ENCODE data around the gene FLOT1. TPM values are rescaled to one million over a fixed set of nuclear protein-coding genes. Genes with fewer than 3 reads are reported as not detected.
A peak's percentile ranks its signal among the peaks of the same experiment; 100 is the strongest.

FLOT1 gene
- total RNA-seq, 4 donors from 2014 or later: 115 to 214 (median 166) TPM

DNA sequence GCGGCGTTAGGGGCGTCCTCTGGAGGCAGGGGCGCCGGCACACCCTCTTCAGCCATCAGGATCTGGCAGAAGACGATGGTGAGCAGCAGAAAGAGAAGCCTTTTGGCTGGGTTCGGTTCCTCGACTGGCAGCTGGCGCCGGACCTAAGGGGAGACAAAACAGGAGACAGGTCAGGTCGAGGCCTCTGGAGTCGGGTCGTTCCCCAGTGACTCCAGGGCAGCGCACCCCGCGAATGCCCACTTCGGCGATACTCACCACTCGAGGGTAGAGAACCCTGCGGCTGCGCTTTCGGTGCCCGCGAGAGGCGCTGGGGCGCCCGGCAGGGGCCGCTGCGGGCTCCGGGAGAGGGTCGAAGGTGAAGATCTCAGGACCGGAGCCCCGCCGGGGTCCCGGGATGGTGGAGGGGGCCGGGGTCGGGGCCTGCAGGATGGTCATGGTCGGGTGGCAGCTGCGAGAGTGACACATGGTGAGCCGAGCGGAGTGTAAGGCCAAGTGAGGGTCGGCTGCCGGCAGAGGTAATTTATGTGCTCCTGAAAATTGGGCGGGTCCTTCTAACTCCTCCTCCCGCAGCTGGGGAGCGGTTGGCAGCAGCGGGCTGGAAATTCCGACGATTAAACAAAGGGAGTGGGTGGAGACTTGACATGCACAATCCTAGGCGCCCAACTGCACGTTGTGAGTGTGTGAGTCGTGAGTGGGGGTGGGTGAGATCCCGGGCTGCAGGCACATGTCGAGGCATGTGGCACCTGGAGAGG is 1.7 kb upstream of the FLOT1 start, which contains the start of gene IER3:
Gene IER3 (minus strand): TSS at position 494 of the 752 bp plus-strand sequence. CDS start 29 bp downstream, at position 465.
- DNase-seq (ENCODE audit: extremely low spot score): peak; percentile 98
- intact Hi-C loops (cut with DNase I): loop anchor here (5.0 kb wide), 2 partner anchors 78 to 133 kb away; no protein-coding TSS in a partner anchor
- peak within 1 kb of the TSS; percentile 90 to 99 (median 90) for H3K27ac ChIP-seq (replicated peaks in 1 of 4)
- no peaks in the 10 kb centered on the region for H3K27me3 ChIP-seq
- TF ChIP-seq EP300 (IDR thresholded peaks at IDR 0.05) (no peak), POLR2AphosphoS5 (IDR thresholded peaks at IDR 0.05) (peak; percentile 76 to 96), POLR2A (IDR thresholded peaks at IDR 0.05; ENCODE audit: low read depth) (peak; percentile 73)
- TF ChIP-seq, protein P1, sequence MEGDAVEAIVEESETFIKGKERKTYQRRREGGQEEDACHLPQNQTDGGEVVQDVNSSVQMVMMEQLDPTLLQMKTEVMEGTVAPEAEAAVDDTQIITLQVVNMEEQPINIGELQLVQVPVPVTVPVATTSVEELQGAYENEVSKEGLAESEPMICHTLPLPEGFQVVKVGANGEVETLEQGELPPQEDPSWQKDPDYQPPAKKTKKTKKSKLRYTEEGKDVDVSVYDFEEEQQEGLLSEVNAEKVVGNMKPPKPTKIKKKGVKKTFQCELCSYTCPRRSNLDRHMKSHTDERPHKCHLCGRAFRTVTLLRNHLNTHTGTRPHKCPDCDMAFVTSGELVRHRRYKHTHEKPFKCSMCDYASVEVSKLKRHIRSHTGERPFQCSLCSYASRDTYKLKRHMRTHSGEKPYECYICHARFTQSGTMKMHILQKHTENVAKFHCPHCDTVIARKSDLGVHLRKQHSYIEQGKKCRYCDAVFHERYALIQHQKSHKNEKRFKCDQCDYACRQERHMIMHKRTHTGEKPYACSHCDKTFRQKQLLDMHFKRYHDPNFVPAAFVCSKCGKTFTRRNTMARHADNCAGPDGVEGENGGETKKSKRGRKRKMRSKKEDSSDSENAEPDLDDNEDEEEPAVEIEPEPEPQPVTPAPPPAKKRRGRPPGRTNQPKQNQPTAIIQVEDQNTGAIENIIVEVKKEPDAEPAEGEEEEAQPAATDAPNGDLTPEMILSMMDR (IDR thresholded peaks at IDR 0.05): peak; percentile 68 to 79 (median 73)
- peak within 1 kb of the TSS; percentile 69 to 91 (median 84) for H3K4me3 ChIP-seq
- H3K9me3 ChIP-seq: no peaks in the 10 kb centered on the region
- peaks cover 30 to 64% (median 49%) of the 10 kb centered on the region in 4 donors for H3K4me1 ChIP-seq
- H3K36me3 ChIP-seq: peaks cover 12 to 22% (median 19%) of the 10 kb centered on the region in 4 donors
- 3% methylated on average over 17 of the region's 54 CpGs for WGBS

DNA sequence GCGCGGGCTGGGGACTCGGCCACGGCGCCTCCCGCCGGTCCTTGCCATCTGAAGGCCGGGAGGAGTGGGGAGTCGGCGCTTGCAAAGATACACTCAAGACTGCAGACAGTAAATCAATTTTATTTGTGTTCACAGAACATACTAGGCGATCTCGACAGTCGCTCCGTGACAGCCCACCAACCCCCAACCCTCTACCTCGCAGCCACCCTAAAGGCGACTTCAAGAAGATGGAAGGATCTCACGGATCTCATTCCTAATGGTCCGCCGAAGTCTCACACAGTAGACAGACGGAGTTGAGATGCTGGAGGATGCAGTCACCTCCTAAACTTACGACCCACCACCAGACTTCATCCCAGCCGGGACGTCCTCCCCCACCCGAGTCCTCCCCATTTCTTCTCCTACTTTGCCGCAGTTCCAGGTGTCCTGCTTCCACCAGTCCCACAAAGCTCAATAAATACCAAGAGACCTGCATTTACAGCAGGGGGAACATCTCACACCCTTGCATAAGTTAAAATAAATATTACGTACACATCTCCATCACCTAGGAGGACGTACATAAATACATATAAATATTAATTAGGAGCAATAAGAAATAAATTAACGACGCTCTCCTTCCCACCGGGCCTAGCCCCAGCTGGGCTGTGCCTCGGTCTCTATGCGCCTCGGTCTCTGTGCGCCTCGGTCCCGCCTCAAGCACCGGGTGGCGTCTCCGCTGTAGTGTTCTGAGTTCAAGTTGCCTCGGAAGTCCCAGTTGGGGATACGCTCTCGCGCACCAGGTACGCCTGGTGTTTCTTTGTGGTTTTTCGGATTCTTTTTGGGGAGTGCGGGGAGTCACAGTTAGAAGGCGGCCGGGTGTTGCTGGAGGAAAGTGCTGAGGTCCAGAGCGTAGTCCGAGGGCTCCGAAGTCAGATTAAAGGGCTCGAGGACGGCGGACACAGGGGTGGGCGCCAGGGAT is 889 bp upstream of the FLOT1 start:
- H3K27ac ChIP-seq (replicated peaks in 1 of 4): peak overlapping the region; percentile 90 to 99 (median 90)
- peaks cover 33 to 64% (median 50%) of the 10 kb centered on the region in 4 donors for H3K4me1 ChIP-seq
- peaks cover 15 to 31% (median 28%) of the 10 kb centered on the region in 4 donors for H3K36me3 ChIP-seq
- H3K4me3 ChIP-seq: peak overlapping the region; percentile 69 to 91 (median 84)
- H3K9me3 ChIP-seq: no peaks in the 10 kb centered on the region
- WGBS: 17% methylated on average over 48 of the region's 55 CpGs
- intact Hi-C loops (cut with DNase I): loop anchor here (5.0 kb wide), 2 partner anchors 79 to 134 kb away; no protein-coding TSS in a partner anchor
- DNase-seq (ENCODE audit: extremely low spot score): no peak
- no peaks in the 10 kb centered on the region for H3K27me3 ChIP-seq
- TF ChIP-seq POLR2A (IDR thresholded peaks at IDR 0.05; ENCODE audit: low read depth): peak; percentile 38
- TF ChIP-seq, protein P1 (IDR thresholded peaks at IDR 0.05): no peak

DNA sequence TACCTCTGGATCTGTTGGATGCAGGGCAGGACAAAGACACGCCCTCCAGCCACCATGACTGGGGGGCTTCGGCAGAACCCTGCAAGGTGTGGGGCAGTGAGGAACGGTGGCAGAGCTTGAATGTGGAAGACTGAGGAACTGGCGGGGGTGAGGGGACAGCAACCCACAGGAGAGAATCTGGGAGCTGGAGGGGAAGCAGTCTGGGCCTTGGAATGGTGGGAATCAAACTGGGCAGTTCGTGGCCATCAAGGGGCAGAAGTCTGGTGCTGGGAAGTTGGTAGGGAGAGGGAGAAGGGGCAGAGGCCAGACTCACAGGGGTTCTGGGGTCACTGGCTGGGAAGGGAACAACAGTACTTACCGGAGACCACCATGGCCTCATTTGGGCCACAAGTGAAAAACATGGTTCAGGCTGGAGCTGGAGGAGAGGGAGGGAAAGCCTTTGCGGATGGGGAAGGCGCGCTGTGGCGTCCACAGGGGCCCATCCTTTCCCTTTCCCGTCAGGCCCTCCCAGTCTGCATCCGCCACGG is 635 bp downstream of the FLOT1 start:
- peak overlapping the region; percentile 69 to 91 (median 84) for H3K4me3 ChIP-seq
- peak overlapping the region; percentile 90 to 99 (median 90) for H3K27ac ChIP-seq (replicated peaks in 1 of 4)
- WGBS: 8% methylated on average over 13 of the region's 13 CpGs
- no peaks in the 10 kb centered on the region for H3K9me3 ChIP-seq
- no peaks in the 10 kb centered on the region for H3K27me3 ChIP-seq
- peaks cover 43 to 73% (median 60%) of the 10 kb centered on the region in 4 donors for H3K4me1 ChIP-seq
- H3K36me3 ChIP-seq: peaks cover 19 to 46% (median 43%) of the 10 kb centered on the region in 4 donors
- intact Hi-C loops (cut with DNase I): loop anchor here (5.0 kb wide), 2 partner anchors 80 to 135 kb away; no protein-coding TSS in a partner anchor
- no peak for DNase-seq (ENCODE audit: extremely low spot score)
- TF ChIP-seq POLR2A (IDR thresholded peaks at IDR 0.05; ENCODE audit: low read depth): no peak
- TF ChIP-seq POLR2AphosphoS5 (IDR thresholded peaks at IDR 0.05): no peak
- TF ChIP-seq EP300 (IDR thresholded peaks at IDR 0.05): no peak
- TF ChIP-seq, protein P1 (IDR thresholded peaks at IDR 0.05): no peak

DNA sequence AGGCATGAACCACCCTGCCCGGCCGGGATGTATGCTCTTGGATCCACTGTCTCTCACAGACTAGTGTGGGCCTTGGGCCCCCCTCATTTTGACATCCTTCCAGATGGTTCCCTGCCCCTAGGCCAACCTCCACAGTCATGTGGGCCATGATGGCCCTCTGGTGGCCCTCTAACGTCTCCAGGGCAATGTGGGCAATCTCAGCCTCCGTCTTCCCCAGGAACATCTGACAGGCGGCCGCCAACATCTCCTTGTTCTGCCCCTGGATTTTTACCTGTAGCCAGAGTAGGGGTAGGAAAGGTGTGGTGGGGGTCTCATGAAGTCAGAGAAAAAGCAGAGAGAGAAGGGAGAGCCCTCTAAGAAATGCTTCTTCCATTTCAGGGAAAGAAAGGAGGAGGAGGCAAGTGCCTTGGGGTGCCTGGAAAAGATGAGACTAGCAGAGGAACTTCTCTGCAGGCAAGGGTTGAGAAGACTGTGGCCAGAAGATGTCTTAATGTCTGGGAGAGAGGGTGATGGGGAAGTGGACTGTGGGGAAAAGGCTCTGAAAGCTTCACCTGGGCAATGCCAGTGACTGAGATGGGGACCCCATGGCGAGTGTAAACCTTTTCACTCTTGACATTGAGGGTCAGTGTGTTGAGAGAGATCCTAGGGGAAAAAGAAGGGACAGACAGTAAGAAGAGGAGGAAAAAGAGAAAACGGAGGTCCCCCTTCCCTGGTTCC is 1.3 kb downstream of the FLOT1 start:
- WGBS: 55% methylated on average over 8 of the region's 8 CpGs
- H3K4me1 ChIP-seq: peaks cover 45 to 74% (median 62%) of the 10 kb centered on the region in 4 donors
- H3K27me3 ChIP-seq: no peaks in the 10 kb centered on the region
- intact Hi-C loops (cut with DNase I): loop anchor here (5.0 kb wide), 2 partner anchors 81 to 136 kb away; no protein-coding TSS in a partner anchor
- no peak for DNase-seq (ENCODE audit: extremely low spot score)
- TF ChIP-seq POLR2AphosphoS5 (IDR thresholded peaks at IDR 0.05) (no peak), EP300 (IDR thresholded peaks at IDR 0.05) (no peak), POLR2A (IDR thresholded peaks at IDR 0.05; ENCODE audit: low read depth) (no peak)
- TF ChIP-seq, protein P1 (IDR thresholded peaks at IDR 0.05): no peak
- peak overlapping the region; percentile 69 to 91 (median 84) for H3K4me3 ChIP-seq
- H3K9me3 ChIP-seq: no peaks in the 10 kb centered on the region
- H3K36me3 ChIP-seq: peaks cover 19 to 52% (median 49%) of the 10 kb centered on the region in 4 donors
- peak overlapping the region; percentile 90 to 99 (median 90) for H3K27ac ChIP-seq (replicated peaks in 1 of 4)

All from esophagus muscularis mucosa (tissue), 4 donors.